Left renal pelvis (tissue), 4 donors: ENCODE results near the gene ADAMTSL3. TPM values are rescaled to one million over a fixed set of nuclear protein-coding genes. Genes with fewer than 3 reads are reported as not detected.
"Not testable (repeated sequence)": the region's sequence is repeated elsewhere in the genome, so short reads cannot be mapped to it uniquely, and the experiment has no call there.

ENCODE experiments used
- DNase-seq, 4 donors: peaks; one replicate each; pipeline ENCODE4 v3.0.0-alpha.2; 2013; ENCODE audit warnings: low read depth in 4 of 4, low spot score in 3 of 4
- polyA plus RNA-seq, 4 donors: library from polyadenylated mRNA; unstranded; fragments of 120-200 nt; gene quantifications; one replicate each; pipeline ENCODE4 v1.2.1, GENCODE V29; 2013; ENCODE audit not compliant: insufficient read length in 4 of 4

The ADAMTSL3 gene
- polyA plus RNA-seq, 4 donors, result 3.1 to 40.2 (median 5.8) TPM

DNA sequence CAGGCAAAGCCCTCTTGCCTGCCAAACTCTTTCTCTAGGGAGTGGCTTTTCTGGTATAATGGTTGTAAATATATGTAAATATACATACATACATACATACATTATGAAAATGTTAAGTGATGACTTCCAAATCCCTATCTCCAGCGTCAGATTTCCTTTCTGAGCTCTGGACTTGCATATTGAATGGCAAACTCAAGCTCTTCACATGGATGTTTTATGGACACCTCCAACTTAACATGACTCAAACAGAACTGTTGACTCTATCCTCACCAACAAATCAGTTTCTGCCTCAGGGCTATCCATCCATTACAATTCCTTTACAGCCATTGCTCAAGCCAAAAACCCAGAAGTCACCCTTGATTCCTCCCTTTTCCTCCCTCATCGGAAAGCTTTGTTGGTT is 45.1 kb downstream of the ADAMTSL3 start:
- no peak for DNase-seq

DNA sequence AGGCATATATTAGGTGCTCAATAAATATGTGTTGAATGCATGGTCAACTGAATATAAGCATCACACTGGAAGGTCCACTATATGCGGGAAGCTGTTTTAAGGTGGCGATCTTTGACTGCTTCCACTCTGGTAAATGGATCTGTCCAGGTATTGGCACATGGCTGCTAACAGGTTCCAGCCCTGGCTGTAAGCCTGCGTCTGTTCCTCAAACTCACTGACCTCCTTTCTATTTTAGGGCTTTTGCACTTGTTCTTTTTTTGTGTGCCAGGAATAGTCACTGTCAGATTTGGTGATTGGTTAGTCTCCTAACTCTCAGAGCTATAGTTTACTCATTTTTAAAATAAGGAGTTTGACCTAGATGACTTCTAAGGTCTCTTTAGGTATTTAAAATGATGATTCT is 46.2 kb downstream of the ADAMTSL3 start:
- no peak for DNase-seq

DNA sequence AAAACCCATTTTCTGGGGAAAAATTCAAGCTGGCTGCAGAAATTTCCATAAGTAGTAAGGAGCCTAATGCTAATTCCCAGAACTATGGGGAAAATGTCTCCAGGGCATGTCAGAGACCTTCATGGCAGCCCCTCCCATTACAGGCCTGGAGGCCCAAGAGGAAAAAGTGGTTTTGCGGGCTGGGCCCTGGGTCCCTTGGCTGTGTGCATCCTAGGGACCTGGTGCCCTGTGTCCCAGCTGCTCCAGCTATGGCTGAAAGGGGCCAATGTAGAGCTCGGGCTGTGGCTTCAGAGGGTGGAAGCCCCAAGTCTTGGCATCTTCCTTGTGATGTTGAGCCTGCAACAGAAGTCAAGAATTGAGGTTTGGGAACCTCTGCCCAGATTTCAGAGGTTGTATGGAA is 48.4 kb downstream of the ADAMTSL3 start:
- DNase-seq, result not testable (repeated sequence)

DNA sequence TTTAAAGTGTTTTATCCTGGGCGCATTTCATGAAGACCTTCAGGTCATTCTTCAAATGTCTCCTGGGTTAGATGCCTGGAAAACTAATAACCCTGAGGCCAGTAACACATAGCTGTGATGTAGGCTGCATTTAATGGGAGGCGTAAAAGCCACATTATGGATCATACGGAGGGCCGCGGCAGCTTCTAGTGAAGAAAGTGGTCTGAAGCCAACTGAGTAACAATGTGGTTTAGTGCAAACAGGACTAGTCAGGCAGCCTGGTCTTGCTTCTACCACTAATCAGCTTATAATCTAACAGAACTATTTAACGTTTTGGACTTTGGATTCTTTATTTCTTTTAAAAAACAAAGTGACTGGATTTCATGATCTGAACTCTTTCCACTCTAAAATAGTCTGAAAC is 54.4 kb downstream of the ADAMTSL3 start:
- DNase-seq, result no peak

DNA sequence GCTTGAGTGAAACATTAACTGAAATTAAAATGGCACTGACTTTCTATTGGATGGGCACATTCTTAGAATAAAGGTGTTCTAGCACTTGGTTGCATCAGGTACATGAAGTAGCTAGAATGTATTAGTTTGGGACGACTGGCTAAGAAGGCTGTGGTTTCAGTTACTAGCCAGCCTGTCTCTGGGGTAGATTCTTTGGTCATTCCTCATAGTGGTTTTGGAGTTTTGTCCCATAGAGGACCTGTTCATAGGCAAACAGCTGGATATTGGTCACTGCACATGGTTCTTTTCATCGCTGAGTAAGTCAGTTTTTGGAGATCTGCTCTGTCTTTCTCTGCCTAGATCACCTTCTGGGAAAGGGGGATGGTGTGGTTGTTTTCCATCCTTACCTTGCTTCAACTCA is 55.3 kb downstream of the ADAMTSL3 start:
- DNase-seq, result no peak

DNA sequence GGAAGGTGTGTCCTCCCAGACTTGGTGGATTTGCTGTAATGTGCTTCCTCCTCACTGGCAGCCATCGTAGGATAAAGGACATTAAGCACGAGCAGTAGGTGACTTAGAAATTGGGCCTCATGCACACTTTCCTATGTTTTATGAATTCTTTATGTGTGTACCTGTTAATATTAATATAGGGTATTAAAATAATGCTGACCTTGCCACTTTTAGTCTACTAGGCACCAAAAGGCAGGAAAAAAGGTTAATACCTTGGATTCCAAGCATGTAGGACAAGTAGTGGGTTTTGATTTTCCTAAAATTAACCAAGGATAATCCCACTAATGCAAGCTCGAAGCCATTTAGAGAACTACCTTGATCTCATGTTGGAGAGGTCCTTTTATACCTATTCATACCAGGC is 55.9 kb downstream of the ADAMTSL3 start:
- no peak for DNase-seq

DNA sequence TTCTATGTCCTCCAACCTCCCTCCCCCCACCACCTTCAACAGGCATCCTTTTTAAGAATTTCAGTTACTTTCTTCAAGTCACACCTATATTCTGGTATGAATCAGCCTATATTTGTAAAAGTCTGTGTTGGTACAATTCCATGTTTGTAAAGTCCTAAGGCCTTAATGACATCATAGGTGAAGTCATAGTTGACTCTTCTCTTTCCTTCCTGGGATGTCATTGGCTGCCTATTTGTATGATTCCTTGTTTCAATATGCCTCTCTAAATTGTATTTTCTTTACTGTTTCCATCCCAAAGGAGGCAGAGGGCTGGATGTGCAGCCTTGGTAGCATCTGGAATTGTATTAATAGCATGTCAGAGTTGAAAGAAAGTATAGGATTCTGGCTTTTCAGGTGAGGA is 56.5 kb downstream of the ADAMTSL3 start:
- DNase-seq, result no peak

DNA sequence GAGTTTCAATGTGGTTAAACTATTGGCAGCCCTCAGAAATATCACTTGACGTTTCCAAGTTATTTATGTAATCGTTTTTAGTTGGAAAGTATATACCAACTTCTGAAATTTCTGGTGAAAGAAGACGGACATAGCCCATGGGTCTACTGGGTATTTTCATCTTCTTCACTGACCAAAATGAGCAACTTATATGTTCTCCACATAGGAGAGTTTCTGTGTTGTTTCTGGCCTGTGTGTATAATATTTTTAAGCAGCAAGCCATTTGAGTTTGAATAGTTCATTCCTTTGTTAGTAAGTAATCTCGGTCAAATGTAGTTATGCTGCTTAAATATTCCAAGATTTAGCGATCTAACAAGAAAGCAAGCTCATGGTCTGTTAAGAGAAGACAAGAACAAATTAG is 57.3 kb downstream of the ADAMTSL3 start:
- no peak for DNase-seq

DNA sequence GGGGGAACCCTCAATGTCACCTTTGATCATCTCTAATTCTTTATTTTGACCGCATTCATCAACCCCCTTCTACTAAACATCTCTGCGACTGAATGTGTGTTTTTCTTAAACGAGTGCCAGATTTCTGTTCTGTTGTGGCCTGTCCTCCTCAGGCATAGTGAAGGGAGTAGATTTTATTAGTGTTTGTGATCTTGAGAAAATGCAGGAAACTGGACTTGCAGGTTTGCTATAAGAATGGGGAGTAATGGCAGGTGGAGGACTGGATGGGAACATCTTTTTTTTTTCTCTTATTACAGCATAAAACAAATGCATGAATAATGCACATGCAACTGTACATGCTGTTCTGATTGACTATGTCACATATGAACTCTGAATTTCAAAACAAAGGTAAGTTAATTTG is 59.3 kb downstream of the ADAMTSL3 start:
- no peak for DNase-seq

DNA sequence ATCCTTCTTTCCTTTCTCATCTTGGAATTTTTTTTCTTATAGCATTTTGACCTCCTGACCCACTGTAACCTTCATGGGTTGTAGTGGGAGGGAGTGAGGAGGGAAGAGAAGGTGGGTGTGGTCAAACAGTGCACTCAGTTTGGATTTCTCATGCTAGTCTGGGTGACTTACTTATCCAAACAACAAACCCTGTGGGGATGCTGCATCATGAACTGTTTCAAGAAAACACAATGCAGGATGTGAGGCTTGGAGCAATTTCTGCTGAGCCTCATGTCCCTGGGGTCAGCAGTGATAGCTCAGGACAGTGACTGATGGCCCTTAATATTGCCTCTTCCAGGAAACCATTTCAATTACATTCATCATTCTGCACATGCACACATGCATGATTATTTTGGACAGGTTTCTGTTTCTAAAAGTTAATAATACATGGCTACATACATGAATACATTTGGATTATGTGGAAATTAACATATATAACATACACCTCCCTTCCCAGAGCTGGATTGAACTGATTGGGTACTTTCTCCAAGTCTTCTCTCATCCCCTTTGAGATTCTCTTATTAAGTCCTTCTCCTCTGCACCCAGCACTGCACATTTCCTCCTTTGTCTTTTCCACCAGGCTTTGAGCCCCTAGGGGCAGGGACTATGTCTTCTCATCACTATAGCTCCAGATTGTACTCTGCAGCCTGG is 61.2 kb downstream of the ADAMTSL3 start:
- DNase-seq, result no peak

DNA sequence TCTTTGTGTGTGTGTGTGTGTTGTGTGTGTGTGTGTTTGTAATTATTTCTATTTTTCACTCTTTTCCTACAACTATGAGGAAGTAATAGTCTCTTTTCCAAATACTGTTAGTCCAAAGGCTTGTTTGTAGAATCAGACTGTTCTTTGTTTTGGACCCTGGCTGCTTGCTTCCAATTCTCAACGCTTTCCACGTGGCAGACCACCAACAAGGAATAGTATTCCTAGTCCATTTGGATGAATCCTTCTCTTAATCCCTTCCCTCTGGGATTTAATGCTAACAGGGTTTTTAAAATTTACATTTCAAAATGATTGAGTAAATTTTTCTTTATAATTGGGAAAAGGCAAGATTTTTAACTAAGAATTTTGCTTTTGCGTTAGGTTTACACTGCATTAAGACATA is 62.7 kb downstream of the ADAMTSL3 start:
- no peak for DNase-seq

DNA sequence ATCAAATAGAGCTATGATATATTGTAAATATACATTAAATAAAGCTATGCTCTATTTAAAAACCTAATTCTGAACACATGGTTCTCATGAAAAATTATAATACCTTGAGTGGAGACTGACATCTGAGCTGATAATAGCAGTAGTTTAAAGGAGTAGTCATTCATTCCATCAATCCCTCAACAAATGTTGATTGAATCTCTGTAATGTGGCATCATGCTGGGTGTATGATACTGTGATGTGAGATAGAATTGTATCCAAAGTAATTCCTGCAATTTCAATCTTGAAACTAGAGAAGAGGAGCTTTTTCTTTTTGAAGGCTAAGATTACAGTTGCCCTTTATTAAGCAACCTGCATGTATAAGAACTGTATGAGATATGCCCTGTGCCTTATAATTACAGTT is 63.1 kb downstream of the ADAMTSL3 start:
- no peak for DNase-seq

DNA sequence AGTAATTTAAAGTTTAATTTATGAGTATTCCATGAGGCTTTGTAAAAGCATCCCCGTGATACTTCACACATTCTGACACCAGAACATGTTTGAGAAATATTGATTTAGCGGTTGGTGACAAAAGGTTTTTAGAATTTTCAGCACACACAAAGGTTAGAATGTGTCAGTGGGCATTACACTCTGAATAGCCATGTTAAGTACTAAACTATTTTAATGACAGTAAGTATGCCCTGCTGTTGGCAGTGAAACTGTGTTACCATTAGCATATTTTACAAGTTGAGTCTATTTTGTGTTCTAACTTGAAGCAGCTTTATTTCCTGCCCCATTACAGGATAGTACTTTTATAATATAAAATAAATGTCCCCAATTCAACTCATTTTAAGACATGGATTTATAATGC is 66.5 kb downstream of the ADAMTSL3 start:
- DNase-seq, result no peak

DNA sequence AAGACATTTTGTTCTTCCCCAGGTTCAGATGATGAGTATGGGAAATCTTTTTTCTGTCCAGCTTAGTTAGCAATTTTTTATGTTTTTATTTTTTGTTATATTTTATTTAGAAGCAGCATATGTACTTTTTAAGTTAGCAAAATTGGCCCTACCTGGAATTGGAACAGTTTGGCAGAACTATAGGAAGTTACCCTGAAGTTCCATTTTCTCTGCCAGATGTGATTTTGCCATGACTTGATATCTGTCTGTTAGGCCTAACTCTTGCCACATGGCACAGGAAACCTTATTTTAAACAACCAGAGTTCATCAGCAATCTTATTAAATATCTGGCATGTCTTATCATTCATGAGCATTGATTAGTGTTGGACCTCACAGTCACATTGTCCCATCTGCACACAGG is 67.1 kb downstream of the ADAMTSL3 start:
- DNase-seq, result no peak

DNA sequence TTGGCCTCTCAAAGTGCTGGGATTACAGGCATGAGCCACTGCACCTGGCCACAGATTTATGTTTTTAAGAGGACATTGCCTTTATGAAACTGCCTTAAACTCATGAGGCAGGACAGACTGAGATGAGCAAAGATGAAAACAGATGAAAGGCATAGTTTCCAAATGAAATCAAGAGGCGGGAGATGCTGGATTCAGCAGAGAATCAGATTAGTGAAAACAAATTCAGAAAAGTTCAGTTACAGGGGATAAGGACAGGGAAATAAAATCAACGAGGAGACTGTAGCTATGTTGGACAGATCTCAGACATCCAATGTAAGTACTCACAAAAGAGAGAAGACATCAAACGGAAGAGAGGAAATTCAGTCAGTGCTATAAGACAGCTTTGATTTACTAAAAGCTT is 68.1 kb downstream of the ADAMTSL3 start:
- DNase-seq, result no peak

DNA sequence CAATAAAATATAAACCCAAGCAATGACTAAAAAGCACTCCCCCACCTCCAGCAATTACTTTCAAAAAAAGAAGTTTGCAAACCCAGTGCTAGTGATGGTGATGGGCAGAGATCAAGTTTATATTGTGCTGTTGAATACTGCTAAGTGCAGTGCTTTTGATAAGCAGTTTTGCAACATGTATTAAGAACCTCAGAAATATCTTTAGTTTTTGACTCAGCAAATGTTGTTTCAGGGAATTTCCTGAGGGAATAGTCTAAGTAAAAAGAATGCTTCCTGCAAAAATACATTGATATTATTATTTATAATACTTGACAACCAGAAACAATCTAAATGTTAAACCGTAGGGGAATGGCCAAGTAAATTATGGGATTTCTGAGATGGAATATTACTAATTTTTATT is 69.3 kb downstream of the ADAMTSL3 start:
- DNase-seq, result no peak

DNA sequence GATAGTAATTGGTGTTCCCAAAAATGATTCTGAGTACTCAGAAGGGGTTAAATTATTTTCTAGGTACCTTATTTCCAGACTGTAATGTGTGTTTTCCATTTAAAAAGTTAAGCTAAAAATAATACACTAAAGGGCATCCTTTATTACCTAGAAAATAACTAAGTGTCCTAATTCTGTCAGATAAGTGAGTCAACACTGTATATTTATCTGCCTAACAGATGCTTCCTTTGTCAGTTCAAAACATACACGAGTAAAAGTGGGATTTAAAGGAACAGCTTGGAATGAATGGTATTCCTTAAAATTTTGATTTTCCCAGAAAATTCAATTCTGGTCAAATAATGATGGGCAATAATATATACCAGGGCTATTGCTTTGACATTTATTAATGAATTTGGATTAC is 78.3 kb downstream of the ADAMTSL3 start:
- no peak for DNase-seq

DNA sequence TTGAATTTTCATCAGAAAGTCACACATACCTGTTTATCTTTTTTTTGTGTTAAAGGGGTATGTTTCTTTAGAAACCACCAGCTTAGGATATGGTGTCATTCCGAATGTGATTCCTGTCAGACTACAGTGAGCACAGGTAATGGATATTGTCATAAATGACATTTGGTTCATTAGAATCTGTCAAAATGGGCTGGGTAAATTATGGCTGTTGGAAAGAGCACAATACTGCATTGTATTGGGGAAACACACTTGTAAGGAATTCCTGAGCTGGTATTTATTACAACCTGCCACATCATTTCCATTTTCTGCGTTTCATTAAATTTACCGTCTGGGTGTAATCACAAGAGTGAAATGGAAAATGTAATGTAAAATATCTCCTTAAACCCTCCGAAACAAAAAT is 78.8 kb downstream of the ADAMTSL3 start:
- no peak for DNase-seq

DNA sequence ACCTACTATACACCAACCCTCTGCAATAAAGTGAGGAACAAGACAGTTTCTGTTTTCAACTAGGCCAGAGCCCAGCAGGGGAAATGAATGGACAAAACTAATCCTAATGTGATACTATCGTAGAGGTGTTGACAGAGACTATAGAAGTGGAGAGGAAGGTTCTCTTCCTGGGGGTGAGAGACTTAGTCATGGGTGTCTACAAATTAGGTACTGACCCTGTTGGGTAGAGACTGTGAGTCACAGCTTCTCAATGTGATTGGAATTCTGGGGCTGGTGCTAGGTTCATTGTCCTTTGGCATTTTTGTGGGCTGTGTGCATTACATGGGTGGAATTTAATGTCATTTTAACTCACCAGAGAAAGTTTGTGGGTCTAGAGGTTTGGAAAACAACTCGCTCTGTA is 79.3 kb downstream of the ADAMTSL3 start:
- DNase-seq, result no peak

DNA sequence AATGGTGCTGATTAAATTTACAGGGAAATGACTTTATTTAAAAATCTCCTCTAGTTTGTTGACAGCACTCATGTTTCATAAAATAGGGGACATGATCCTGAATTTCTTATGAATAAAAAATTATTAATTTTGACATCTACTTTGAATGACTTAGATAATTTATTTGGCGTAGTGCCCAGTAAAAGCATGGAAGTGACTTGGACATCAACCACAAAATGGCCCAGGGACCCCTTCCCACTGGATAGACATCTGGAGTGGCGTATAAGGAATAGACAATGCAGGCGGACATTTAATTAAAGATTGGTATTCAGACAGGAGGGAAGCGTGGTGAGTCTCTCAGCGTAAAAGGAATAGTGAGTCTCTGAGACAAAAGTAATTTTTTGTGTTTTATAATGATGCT is 79.8 kb downstream of the ADAMTSL3 start:
- DNase-seq, result no peak

DNA sequence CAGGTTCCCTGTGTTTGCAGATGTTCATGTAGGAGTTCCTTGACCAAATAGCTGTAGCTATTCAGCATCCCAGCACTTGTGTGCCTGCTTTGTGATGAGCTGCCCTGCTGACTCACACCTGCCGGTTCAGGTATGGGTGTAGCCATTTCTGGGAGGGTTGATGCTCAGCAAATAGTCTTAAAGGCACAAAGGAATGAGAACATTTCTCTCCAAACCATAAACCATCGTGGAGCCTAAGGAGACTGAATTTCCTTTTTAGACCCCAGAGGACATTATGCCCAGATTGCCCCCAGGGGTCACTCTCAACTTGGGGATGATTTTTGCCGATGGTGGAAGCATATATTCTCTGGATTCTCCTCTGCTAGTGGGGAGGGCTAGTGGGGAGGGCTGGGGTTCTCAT is 80.6 kb downstream of the ADAMTSL3 start:
- no peak for DNase-seq

DNA sequence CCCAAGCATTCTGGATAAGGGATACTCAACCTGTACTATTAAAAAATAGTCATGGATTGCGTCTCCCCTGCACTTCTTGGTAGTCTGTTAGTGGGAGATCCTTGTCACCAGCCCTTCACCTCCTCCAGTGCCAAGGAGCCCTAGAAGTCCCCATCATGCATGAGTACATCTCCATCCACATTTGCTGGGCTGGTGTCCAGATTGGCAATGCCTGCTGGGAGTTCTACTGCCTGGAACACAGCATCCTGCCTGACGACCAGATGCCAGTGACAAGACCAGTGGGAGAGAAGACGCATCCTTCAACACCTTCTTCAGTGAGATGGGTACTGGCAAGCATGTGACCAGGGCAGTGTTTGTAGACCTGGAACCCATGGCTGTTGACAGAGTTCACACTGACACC is 85.7 kb downstream of the ADAMTSL3 start:
- DNase-seq, result no peak

DNA sequence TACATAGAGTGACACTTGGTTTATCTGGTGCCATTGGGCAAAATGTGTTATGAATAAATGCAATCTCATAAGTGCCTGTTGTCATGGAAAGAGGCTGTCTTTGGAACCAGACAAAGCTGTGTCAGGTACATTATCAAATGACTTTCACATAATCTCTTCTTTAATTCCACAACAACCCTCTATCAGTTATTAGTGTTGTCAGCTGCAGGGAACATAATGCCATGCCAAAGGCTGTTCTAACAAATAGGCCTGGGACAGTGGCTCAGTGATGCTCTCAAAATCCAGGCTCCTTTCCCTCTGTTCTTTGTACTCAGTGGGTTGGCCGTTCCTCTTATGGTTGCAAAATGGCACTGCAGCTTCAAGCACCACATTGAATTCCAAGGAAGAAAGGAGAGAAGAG is 91.8 kb downstream of the ADAMTSL3 start:
- DNase-seq, result no peak
